C4-2B (cell line): Measurements from ENCODE around the gene NSRP1.

ENCODE experiments used
- CTCF ChIP-seq: fragments of 450-650 bp; conservative IDR thresholded peaks from 2 replicates; pipeline ENCODE4 v1.5.1; 2017; ENCODE audit warnings: mild to moderate bottlenecking
- ZFX ChIP-seq: fragments of 450-650 bp; IDR thresholded peaks from 2 replicates; pipeline ENCODE4 v1.6.1; 2017

GRCh38 chr17:30226878-30227277 is 110.3 kb downstream of the NSRP1 start:
- TF ChIP-seq CTCF (no peak), ZFX (no peak)
